GM23338 (cell line): Measurements from ENCODE around the gene CNDP1. TPM values are rescaled to one million over a fixed set of nuclear protein-coding genes. Genes with fewer than 3 reads are reported as not detected.
A peak's percentile ranks its signal among the peaks of the same experiment; 100 is the strongest.

Experiments
- ATAC-seq: fragments of 200-7000 bp; cut with Tn5 transposase; 3 replicates; pipeline ENCODE4 v1.9.1; 2020
- DNase-seq: peaks from one replicate; pipeline ENCODE4 v3.0.0-alpha.2; 2015; ENCODE audit warnings: low spot score
- H2AFZ ChIP-seq: fragments of 200-600 bp; sonication (generic); 2 replicates; pipeline ENCODE4 v1.8.0; 2016; ENCODE audit warnings: antibody characterized with exemption, mild to moderate bottlenecking, moderate library complexity
- H3F3A ChIP-seq: fragments of 200-600 bp; sonication (generic); replicated peaks from 2 replicates; pipeline ENCODE4 v1.8.0; 2017; ENCODE audit warnings: antibody characterized with exemption, mixed run types, low read depth
- H3K27ac ChIP-seq: fragments of 200-600 bp; sonication (generic); 2 replicates; pipeline ENCODE4 v1.6.1; 2016; ENCODE audit warnings: low read depth
- H3K27me3 ChIP-seq: fragments of 200-600 bp; sonication (generic); 2 replicates; pipeline ENCODE4 v1.8.0; 2016; ENCODE audit warnings: mild to moderate bottlenecking, mixed run types, moderate library complexity; ENCODE audit not compliant: insufficient read depth
- H3K36me3 ChIP-seq: fragments of 200-600 bp; sonication (generic); 2 replicates; pipeline ENCODE4 v1.8.0; 2016; ENCODE audit warnings: mild to moderate bottlenecking; ENCODE audit not compliant: insufficient read depth
- H3K4me1 ChIP-seq: fragments of 200-600 bp; sonication (generic); 2 replicates; pipeline ENCODE4 v1.8.0; 2016; ENCODE audit warnings: mild to moderate bottlenecking, moderate library complexity; ENCODE audit not compliant: insufficient read depth
- H3K4me2 ChIP-seq: fragments of 200-600 bp; sonication (generic); 2 replicates; pipeline ENCODE4 v1.7.1; 2017; ENCODE audit warnings: mixed run types
- H3K4me3 ChIP-seq: fragments of 200-600 bp; sonication (generic); 2 replicates; pipeline ENCODE4 v1.6.1; 2016; ENCODE audit warnings: mixed run types
- H3K79me2 ChIP-seq: fragments of 200-600 bp; sonication (generic); replicated peaks from 2 replicates; pipeline ENCODE4 v1.8.0; 2017; ENCODE audit warnings: mild to moderate bottlenecking; ENCODE audit not compliant: insufficient read depth
- H3K9me2 ChIP-seq: fragments of 200-600 bp; sonication (generic); 2 replicates; pipeline ENCODE4 v1.8.0; 2017; ENCODE audit not compliant: insufficient read depth
- H4K20me1 ChIP-seq: fragments of 200-600 bp; sonication (generic); replicated peaks from 2 replicates; pipeline ENCODE4 v1.8.0; 2017; ENCODE audit warnings: mild to moderate bottlenecking; ENCODE audit not compliant: insufficient read depth
- H3K27ac Mint-ChIP-seq: 2 replicates; pipeline ENCODE4 v1.8.0; 2020; ENCODE audit warnings: inconsistent platforms, mild to moderate bottlenecking, moderate library complexity, mixed read lengths
- H3K27me3 Mint-ChIP-seq: 3 replicates; pipeline ENCODE4 v1.8.0; 2022; ENCODE audit warnings: low read depth, mild to moderate bottlenecking, moderate library complexity, mixed read lengths, inconsistent platforms; ENCODE audit not compliant: insufficient read depth, poor library complexity
- H3K36me3 Mint-ChIP-seq: 3 replicates; pipeline ENCODE4 v1.8.0; 2021; ENCODE audit warnings: low read depth, mild to moderate bottlenecking, inconsistent platforms, moderate library complexity, mixed read lengths
- H3K4me1 Mint-ChIP-seq: 3 replicates; pipeline ENCODE4 v1.8.0; 2020; ENCODE audit warnings: mild to moderate bottlenecking, inconsistent platforms, mixed read lengths
- H3K4me3 Mint-ChIP-seq: 3 replicates; pipeline ENCODE4 v1.8.0; 2021; ENCODE audit warnings: moderate library complexity, mild to moderate bottlenecking, inconsistent platforms, mixed read lengths
- H3K9me3 Mint-ChIP-seq: 3 replicates; pipeline ENCODE4 v1.8.0; 2020; ENCODE audit warnings: moderate library complexity, mild to moderate bottlenecking, inconsistent platforms, mixed read lengths
- CREB1 ChIP-seq: fragments of 250-450 bp; sonication (Bioruptor Pico); IDR thresholded peaks from 2 replicates; pipeline ENCODE4 v1.5.0; 2020; ENCODE audit warnings: low read depth, mild to moderate bottlenecking, moderate library complexity
- EZH2phosphoT487 ChIP-seq: fragments of 200-600 bp; sonication (generic); IDR thresholded peaks from one replicate; pipeline ENCODE4 v1.8.1; 2018; ENCODE audit warnings: antibody characterized with exemption; ENCODE audit not compliant: unreplicated experiment
- NANOG ChIP-seq: IDR thresholded peaks from 2 replicates; pipeline ENCODE4 v1.6.1; 2016; ENCODE audit warnings: antibody characterized with exemption, borderline replicate concordance
- POLR2AphosphoS5 ChIP-seq: IDR thresholded peaks from 2 replicates; pipeline ENCODE4 v1.6.1; 2016; ENCODE audit warnings: antibody characterized with exemption, low read depth
- ZNF114 ChIP-seq: fragments of 250-450 bp; sonication (Bioruptor Pico); IDR thresholded peaks from 2 replicates; pipeline ENCODE4 v1.5.0; 2020; ENCODE audit warnings: mild to moderate bottlenecking, moderate library complexity
- ZNF331 ChIP-seq: fragments of 250-450 bp; sonication (Bioruptor Pico); IDR thresholded peaks from 2 replicates; pipeline ENCODE4 v1.5.0; 2020; ENCODE audit warnings: low read depth, mild to moderate bottlenecking, moderate library complexity
- polyA plus RNA-seq: library from polyadenylated mRNA; unstranded; fragments of >200 nt; fragmentation: Nextera tagmentation; extraction: Ambion mirVana; gene quantifications from 2 replicates; pipeline ENCODE4 v1.2.1, GENCODE V29; 2016
- total RNA-seq: library from RNA; depleted of rRNA; stranded (reverse); fragments of >200 nt; shearing (Covaris generic); gene quantifications from 2 replicates; pipeline ENCODE4 v1.2.3, GENCODE V29; 2014
- TF ChIP-seq, protein P1 (sequence below): IDR thresholded peaks from one replicate; pipeline ENCODE4 v1.6.1; 2018; ENCODE audit warnings: antibody characterized with exemption; ENCODE audit not compliant: unreplicated experiment
- TF ChIP-seq, protein P2 (sequence below): IDR thresholded peaks from 2 replicates; pipeline ENCODE4 v1.6.1; 2016; ENCODE audit warnings: antibody characterized with exemption
- TF ChIP-seq, protein P3 (sequence below), 2 experiments: fragments of 200-600 bp in 1 of 2; sonication (generic) in 1 of 2; conservative IDR thresholded peaks; 2 replicates each; pipeline versions ENCODE4 v1.5.1 to v1.6.1; 2016 to 2017; ENCODE audit warnings: antibody characterized with exemption in 2 of 2, low read depth in 2 of 2, mild to moderate bottlenecking in 2 of 2, moderate library complexity in 1 of 2

Gene CNDP1
- total and polyA plus RNA-seq, 2 experiments from 2014 or later, result 0.03 to 0.11 TPM

DNA sequence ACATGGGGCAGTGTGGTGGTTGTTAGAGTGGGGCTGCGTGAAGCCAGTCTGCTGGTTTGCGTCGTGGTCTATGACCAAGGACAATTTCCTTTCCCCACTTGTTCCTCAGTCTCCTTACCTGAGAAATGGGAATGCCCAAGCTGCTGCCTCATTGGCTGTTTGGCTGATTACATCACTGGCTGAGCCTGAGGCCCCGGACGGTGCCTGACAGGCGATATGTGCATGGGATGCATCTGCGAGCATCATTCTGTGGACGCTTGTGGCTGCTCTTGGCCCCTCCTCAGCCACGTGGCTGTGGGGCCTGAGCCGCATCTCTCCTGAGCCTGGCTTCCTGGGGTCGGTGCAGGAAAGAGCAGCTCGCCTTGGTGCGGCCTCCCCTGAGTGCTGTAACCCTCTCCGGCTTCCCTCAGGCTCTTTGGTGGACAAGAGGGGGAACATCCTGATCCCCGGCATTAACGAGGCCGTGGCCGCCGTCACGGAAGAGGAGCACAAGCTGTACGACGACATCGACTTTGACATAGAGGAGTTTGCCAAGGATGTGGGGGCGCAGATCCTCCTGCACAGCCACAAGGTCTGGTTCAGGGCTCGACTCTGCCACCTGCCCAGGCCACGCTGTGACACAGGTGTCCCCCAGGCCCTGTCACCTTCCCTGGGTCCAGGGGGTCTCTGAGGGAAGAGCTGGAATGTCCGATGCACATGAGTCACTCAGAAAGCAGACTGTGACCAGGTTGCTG lies 21.0 kb upstream of the CNDP1 start:
- Histone ChIP-seq H3K79me2 (no peaks in the 10 kb centered on the region), H3K27ac (no peak overlapping the region), H4K20me1 (peaks cover 10% of the 10 kb centered on the region), H3K4me1 (no peaks in the 10 kb centered on the region), H3K4me3 (no peak overlapping the region), H3F3A (no peaks in the 10 kb centered on the region), H3K4me2 (no peak overlapping the region), H2AFZ (no peak overlapping the region), H3K9me2 (no peaks in the 10 kb centered on the region), H3K27me3 (no peaks in the 10 kb centered on the region), H3K36me3 (peaks cover 29% of the 10 kb centered on the region)
- H3K36me3 Mint-ChIP-seq, result peaks cover 90% of the 10 kb centered on the region
- 0 out of 2 replicates have a peak overlapping the region, but pooled peaks have one; percentile 61 for H3K27ac Mint-ChIP-seq
- H3K4me3 Mint-ChIP-seq, result no peak overlapping the region
- no peak for DNase-seq
- H3K27me3 Mint-ChIP-seq, result peaks cover 5% of the 10 kb centered on the region
- no peaks in the 10 kb centered on the region for H3K9me3 Mint-ChIP-seq
- ATAC-seq, result no peak
- TF ChIP-seq, protein P1, sequence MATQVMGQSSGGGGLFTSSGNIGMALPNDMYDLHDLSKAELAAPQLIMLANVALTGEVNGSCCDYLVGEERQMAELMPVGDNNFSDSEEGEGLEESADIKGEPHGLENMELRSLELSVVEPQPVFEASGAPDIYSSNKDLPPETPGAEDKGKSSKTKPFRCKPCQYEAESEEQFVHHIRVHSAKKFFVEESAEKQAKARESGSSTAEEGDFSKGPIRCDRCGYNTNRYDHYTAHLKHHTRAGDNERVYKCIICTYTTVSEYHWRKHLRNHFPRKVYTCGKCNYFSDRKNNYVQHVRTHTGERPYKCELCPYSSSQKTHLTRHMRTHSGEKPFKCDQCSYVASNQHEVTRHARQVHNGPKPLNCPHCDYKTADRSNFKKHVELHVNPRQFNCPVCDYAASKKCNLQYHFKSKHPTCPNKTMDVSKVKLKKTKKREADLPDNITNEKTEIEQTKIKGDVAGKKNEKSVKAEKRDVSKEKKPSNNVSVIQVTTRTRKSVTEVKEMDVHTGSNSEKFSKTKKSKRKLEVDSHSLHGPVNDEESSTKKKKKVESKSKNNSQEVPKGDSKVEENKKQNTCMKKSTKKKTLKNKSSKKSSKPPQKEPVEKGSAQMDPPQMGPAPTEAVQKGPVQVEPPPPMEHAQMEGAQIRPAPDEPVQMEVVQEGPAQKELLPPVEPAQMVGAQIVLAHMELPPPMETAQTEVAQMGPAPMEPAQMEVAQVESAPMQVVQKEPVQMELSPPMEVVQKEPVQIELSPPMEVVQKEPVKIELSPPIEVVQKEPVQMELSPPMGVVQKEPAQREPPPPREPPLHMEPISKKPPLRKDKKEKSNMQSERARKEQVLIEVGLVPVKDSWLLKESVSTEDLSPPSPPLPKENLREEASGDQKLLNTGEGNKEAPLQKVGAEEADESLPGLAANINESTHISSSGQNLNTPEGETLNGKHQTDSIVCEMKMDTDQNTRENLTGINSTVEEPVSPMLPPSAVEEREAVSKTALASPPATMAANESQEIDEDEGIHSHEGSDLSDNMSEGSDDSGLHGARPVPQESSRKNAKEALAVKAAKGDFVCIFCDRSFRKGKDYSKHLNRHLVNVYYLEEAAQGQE, result no peak
- TF ChIP-seq POLR2AphosphoS5 (no peak), NANOG (no peak), ZNF114 (CRISPR knock-in tag) (no peak)
- TF ChIP-seq, protein P2, sequence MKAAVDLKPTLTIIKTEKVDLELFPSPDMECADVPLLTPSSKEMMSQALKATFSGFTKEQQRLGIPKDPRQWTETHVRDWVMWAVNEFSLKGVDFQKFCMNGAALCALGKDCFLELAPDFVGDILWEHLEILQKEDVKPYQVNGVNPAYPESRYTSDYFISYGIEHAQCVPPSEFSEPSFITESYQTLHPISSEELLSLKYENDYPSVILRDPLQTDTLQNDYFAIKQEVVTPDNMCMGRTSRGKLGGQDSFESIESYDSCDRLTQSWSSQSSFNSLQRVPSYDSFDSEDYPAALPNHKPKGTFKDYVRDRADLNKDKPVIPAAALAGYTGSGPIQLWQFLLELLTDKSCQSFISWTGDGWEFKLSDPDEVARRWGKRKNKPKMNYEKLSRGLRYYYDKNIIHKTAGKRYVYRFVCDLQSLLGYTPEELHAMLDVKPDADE, result no peak
- TF ChIP-seq, protein P3, sequence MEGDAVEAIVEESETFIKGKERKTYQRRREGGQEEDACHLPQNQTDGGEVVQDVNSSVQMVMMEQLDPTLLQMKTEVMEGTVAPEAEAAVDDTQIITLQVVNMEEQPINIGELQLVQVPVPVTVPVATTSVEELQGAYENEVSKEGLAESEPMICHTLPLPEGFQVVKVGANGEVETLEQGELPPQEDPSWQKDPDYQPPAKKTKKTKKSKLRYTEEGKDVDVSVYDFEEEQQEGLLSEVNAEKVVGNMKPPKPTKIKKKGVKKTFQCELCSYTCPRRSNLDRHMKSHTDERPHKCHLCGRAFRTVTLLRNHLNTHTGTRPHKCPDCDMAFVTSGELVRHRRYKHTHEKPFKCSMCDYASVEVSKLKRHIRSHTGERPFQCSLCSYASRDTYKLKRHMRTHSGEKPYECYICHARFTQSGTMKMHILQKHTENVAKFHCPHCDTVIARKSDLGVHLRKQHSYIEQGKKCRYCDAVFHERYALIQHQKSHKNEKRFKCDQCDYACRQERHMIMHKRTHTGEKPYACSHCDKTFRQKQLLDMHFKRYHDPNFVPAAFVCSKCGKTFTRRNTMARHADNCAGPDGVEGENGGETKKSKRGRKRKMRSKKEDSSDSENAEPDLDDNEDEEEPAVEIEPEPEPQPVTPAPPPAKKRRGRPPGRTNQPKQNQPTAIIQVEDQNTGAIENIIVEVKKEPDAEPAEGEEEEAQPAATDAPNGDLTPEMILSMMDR (conservative IDR thresholded peaks at IDR 0.05; ENCODE audit: low read depth in 2 of 2), result no peak
- 0 out of 3 replicates have a peak, but pooled peaks cover under 1% of the 10 kb centered on the region for H3K4me1 Mint-ChIP-seq

DNA sequence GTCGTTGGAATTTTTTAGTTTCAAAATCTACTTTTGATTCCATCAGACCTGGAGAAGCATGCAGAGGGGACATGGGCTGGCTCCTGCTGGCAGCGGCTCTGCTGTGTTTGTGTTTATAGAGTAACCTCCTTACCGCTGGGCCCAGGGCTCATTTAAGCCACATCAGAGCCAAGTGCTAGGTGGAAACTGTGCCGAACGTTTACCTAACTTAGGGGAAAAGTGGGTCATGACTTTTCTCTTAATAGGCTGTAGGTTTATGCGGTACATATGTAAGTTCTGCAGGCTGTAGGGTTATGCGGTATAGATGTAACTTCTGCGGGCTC lies 20.5 kb upstream of the CNDP1 start:
- no peak for ATAC-seq
- no peak for DNase-seq
- Histone ChIP-seq H3K79me2 (no peaks in the 10 kb centered on the region), H3K4me1 (no peaks in the 10 kb centered on the region), H2AFZ (no peak overlapping the region), H3K4me2 (no peak overlapping the region), H4K20me1 (peaks cover 10% of the 10 kb centered on the region), H3K27ac (no peak overlapping the region), H3K9me2 (no peaks in the 10 kb centered on the region), H3K27me3 (no peaks in the 10 kb centered on the region), H3K36me3 (peaks cover 23% of the 10 kb centered on the region; the same call in 1 of the 2 replicates), H3K4me3 (no peak overlapping the region), H3F3A (no peaks in the 10 kb centered on the region)
- H3K4me1 Mint-ChIP-seq, result no peaks in the 10 kb centered on the region
- no peak overlapping the region for H3K4me3 Mint-ChIP-seq
- H3K27ac Mint-ChIP-seq, result no peak overlapping the region
- H3K9me3 Mint-ChIP-seq, result no peaks in the 10 kb centered on the region
- peaks cover 5% of the 10 kb centered on the region for H3K27me3 Mint-ChIP-seq
- peaks cover 90% of the 10 kb centered on the region for H3K36me3 Mint-ChIP-seq
- TF ChIP-seq CREB1 (CRISPR knock-in tag) (no peak), ZNF331 (CRISPR knock-in tag) (no peak), EZH2phosphoT487 (no peak)
- TF ChIP-seq, protein P2, result no peak
- TF ChIP-seq, protein P1, result no peak
